Fibroblast of skin of left quadriceps (primary cell): Measurements from ENCODE around the gene UHRF2.
"Not testable (repeated sequence)": the region's sequence is repeated elsewhere in the genome, so short reads cannot be mapped to it uniquely, and the experiment has no call there.

Experiments
- DNase-seq, 2 experiments: peaks; one replicate each; pipeline ENCODE4 v3.0.0-alpha.2; 2013; ENCODE audit warnings: low read depth in 2 of 2

Gene UHRF2

GRCh38 chr9:6488395-6488794, 75.4 kb downstream of the UHRF2 start:
- no peak for DNase-seq

DNA sequence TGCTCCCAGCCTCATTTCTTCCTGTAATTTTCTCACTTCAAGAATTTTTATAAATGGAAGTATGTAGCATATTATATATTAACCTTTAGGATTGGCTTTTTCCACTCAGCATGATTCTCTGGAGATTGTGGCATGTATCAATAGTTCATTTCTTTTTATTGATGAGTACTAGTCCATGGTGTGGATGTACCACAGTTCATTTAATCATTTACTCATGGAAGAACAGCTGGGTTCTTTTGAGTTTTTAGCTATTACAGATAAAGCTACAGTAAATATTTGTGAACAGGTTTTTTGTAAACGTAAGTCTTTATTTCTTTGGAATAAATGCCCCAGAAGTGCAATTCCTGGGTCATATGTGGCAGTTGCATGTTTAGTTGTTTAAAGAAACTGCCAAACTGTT, 76.1 kb downstream of the UHRF2 start:
- DNase-seq = no peak

GRCh38 chr9:6490863-6491262, 77.9 kb downstream of the UHRF2 start:
- DNase-seq = no peak

DNA sequence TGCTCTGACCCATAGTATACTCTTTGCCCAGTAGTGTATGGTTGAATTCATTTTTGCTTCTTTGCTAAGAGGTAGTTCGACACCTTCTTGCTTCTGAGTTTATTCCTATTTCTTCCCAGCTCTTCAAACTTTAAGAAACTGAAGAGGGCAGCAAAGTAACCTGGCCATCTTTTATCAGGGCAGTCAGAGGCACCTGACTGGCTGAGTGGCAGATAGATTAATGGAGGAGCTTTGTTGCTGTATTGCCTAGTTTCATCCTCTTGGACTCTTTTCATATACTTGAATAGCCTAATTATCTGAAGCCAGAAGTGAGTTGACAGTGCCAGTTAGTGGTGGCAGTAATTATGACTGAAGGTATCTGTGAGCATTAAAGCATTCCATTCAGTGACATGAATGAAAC, 82.5 kb downstream of the UHRF2 start:
- DNase-seq = no peak

DNA sequence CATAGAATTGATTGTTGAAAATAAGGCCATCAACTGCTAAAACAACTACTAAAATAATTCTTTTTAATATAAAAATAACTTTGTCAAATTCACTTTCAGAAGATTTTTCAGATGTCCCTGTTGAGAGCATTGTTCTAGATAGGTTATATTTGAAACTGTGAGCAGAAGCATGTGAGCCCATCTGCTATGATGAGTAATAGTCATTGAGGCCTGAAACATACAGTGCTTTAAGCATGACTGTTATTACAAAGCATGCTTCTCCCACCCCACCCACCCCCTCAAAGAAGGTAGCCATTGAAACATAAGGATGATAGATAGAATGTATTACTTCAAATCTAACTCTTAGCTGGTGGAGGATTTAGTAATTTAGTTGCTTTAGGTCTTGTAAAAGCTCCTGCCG, 86.0 kb downstream of the UHRF2 start:
- DNase-seq = peak in 1 of 2 experiments; percentile 9

DNA sequence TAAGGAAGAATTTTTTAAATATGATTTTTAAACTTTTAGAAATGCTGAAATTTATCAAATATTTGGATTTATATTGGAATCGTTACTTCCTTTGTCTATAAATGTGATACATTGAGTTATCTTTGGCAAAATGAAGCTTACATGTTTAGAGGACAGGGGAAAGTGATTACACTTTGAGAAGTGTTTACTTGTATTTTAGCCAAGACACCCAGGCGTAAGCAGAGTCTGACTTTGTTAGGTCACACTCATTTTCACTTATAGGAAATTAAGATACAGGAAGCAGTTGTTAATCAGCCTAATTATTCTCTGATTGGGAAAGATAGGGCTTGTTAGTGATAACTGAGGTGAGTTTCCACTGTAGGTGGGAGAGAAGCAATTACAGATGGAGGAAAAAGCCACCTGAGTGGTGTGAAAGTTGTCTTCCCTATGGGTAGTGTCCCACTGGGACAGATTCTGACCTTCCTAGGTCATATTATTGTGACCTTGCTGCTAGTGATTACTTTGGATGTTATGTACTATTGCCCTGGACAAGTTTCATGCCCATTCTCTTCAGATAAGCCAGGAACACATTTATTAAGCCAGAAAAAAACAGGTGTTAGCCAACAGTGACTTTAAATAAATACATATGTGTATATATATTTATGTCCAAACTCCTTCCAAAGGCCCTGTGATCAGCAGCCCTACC, 88.7 kb downstream of the UHRF2 start:
- DNase-seq = no peak

DNA sequence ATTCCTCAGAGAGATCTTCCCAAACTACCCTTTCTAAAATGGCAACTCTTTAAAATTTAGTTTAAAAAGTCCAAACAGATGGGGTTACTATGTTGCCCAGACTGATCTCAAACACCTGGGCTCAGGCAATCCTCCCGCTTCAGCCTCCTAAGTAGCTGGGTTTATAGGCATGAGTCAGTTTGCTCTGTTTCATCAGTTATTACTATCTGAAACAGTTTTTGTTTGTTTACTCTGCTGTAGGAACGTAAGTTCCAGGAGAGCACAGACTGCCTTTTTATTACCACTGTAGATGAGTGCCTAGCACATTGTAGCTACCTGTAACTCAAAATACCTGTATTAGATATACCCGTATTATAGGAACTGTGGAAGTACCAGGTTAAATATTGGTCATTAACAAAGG, 89.4 kb downstream of the UHRF2 start:
- no peak for DNase-seq

DNA sequence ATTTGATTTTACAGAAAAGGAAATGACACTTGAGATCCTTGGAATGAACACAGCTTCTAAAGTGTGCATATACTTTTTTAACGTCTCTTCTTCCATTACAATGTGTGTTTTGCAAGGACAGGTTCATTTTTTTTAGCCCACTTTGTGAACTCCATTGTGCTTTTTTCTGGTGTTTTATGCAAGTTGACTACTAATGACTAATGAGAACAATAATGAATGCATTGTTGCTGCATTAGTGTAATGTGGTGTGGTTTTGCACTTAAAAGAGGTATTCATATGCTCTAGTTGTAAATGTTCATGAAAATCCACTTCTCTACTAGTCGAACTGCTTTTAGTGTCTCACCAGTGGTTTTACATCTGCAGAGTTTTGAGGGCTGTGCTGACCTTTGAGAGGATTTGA, 93.6 kb downstream of the UHRF2 start:
- DNase-seq = no peak

GRCh38 chr9:6512085-6512657, 99.2 kb downstream of the UHRF2 start:
- no peak for DNase-seq

DNA sequence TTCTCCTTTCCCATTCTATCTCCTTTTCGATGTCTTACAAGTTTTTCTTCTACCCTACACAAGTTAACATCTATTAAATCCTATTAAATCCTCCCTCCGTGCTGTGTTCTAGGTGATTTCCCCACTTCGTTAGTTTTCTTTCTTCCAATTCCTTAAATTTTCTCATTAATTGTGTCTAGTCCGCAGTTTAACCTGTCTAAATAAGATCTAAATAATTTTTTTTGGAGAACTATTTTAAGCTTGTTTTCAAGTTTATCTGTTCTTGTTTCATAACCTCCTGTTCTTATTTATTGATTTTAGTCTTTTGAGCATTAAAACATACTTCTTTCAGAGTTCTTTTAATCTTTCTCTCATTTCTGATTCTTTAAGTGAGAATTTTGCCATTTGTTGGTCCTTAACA, 109.3 kb downstream of the UHRF2 start:
- DNase-seq = no peak

- no peak for DNase-seq
Observed at GRCh38 chr9:6525326-6526045, 112.5 kb downstream of the UHRF2 start.

GRCh38 chr9:6535594-6535993, 122.6 kb downstream of the UHRF2 start:
- no peak for DNase-seq

- no peak for DNase-seq
Observed at GRCh38 chr9:6538666-6539071, 125.7 kb downstream of the UHRF2 start.

GRCh38 chr9:6542617-6543016, 129.6 kb downstream of the UHRF2 start:
- not testable (repeated sequence) for DNase-seq

DNA sequence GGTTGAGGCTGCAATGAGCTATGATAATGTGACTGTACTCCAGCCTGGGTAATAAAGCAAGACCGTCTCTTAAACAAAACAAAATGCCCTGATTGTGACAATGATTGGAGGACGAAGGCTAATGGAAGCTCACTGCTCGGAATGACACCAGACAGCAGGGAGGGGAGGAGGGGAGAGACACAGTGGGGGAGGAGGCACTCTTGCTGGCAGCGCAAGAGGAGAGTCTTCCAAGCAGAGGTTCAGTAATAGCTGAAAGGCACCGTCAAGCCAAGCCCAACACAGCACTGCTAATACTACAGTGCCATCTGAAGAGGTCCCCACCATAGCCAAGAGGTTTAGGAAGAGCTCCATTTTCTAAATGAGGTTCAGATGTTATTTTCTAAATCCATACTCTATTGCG, 130.2 kb downstream of the UHRF2 start:
- DNase-seq = no peak

GRCh38 chr9:6545017-6545691, 132.2 kb downstream of the UHRF2 start:
- DNase-seq = no peak

- no peak for DNase-seq
Observed at GRCh38 chr9:6549106-6549800, 136.3 kb downstream of the UHRF2 start.

DNA sequence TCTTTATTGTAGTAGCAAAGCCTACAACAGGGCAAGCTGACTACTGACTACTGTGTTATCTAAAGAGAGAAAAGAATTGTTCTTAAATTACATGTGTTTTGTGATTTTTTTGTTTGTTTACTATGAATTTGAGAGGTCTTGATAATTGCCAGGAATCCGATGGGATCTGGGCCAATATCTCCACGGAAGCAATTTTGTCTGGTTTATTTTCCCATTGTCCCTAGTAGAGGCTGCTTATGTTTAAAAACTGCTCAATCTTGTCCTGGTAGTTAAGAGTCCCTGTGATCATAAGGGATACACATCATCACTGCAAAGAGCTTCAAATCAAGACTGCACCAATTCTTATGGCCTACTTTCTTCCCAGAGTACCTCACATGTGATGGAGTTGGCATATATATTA, 138.1 kb downstream of the UHRF2 start:
- no peak for DNase-seq

GRCh38 chr9:6552033-6552432, 139.0 kb downstream of the UHRF2 start:
- DNase-seq = peak in 1 of 2 experiments; percentile 17

GRCh38 chr9:6552498-6553121, 139.6 kb downstream of the UHRF2 start:
- no peak for DNase-seq

- DNase-seq = no peak
Observed at GRCh38 chr9:6553866-6554265, 140.9 kb downstream of the UHRF2 start.
